A549 (cell line): ENCODE measurements around the gene CACNA1E. TPM values are rescaled to one million over a fixed set of nuclear protein-coding genes. Genes with fewer than 3 reads are reported as not detected.

Experiments used
- ATAC-seq, 2 experiments: fragments of 200-7000 bp in 1 of 2; fragments of >200 bp in 1 of 2; cut with Nextera tagmentation in 1 of 2; cut with Tn5 transposase in 1 of 2; 3 replicates each; pipeline versions ENCODE4 v1.8.0 to v1.9.1; 2018 to 2020; ENCODE audit warnings: mild to moderate bottlenecking in 1 of 2, moderate library complexity in 1 of 2
- CTCF ChIA-PET: fragments of 300-600 bp; sonication (Branson Sonifier 250); formaldehyde crosslinking; extraction: SDS; loops from one replicate; lab custom pipeline; 2021; ENCODE audit warnings: antibody characterized with exemption, inconsistent platforms; lab: Yijun Ruan, JAX
- POLR2A ChIA-PET: fragments of 350-600 bp; formaldehyde crosslinking; extraction: SDS; loops from one replicate; lab custom pipeline; 2021; ENCODE audit warnings: antibody characterized with exemption, inconsistent platforms; lab: Yijun Ruan, JAX
- DNase-seq, 2 experiments: peaks; one replicate each; pipeline versions ENCODE4 v3.0.0 to v3.0.0-alpha.2; 2011 to 2016; ENCODE audit warnings: low read depth in 1 of 2, low spot score in 1 of 2
- FAIRE-seq: peaks from 2 replicates; lab custom pipeline; 2011; peaks lifted over from hg19 to GRCh38; lab: Jason Lieb, UNC
- H3K27ac ChIP-seq, 2 experiments: fragments of >200 bp; sonication (Bioruptor Twin); formaldehyde crosslinking; 3 replicates each; pipeline ENCODE4 v1.5.1; 2016 to 2017
- H3K4me1 ChIP-seq: fragments of >200 bp; sonication (Bioruptor Twin); formaldehyde crosslinking; 3 replicates; pipeline ENCODE4 v1.6.1; 2016
- H3K4me2 ChIP-seq: fragments of >200 bp; sonication (Bioruptor Twin); formaldehyde crosslinking; 3 replicates; pipeline ENCODE4 v1.6.1; 2016
- H3K4me3 ChIP-seq: fragments of >200 bp; sonication (Bioruptor Twin); formaldehyde crosslinking; 3 replicates; pipeline ENCODE4 v1.5.1; 2016
- H3K9me3 ChIP-seq: fragments of >200 bp; sonication (Bioruptor Twin); formaldehyde crosslinking; 3 replicates; pipeline ENCODE4 v1.6.1; 2016
- ATOH8 ChIP-seq: fragments of 250-450 bp; sonication (Bioruptor Pico); IDR thresholded peaks from 2 replicates; pipeline ENCODE4 v1.5.0; 2020; ENCODE audit warnings: low read depth, mild to moderate bottlenecking, moderate library complexity
- BHLHE40 ChIP-seq: IDR thresholded peaks from 2 replicates; pipeline ENCODE4 v1.6.1; 2012; ENCODE audit warnings: low read depth, low read length, inconsistent platforms
- CBX8 ChIP-seq: fragments of 200-600 bp; sonication (generic); IDR thresholded peaks from 2 replicates; pipeline ENCODE4 v1.6.1; 2016
- CTCF ChIP-seq: fragments of >200 bp; sonication (Bioruptor Twin); formaldehyde crosslinking; IDR thresholded peaks from 3 replicates; pipeline ENCODE4 v1.5.1; 2016
- EHF ChIP-seq: fragments of 250-450 bp; sonication (Bioruptor Pico); IDR thresholded peaks from 2 replicates; pipeline ENCODE4 v1.5.0; 2020; ENCODE audit warnings: mild to moderate bottlenecking
- JUN ChIP-seq, 2 experiments: fragments of >200 bp; sonication (Bioruptor Twin); formaldehyde crosslinking; IDR thresholded peaks; 2 replicates in 1 of 2; 3 replicates in 1 of 2; pipeline ENCODE4 v1.6.1; 2016 to 2017
- MAZ ChIP-seq: fragments of 150-350 bp; IDR thresholded peaks from 2 replicates; pipeline ENCODE4 v1.6.1; 2014; ENCODE audit warnings: antibody characterized with exemption, low read depth, low read length, borderline replicate concordance
- PBX3 ChIP-seq: IDR thresholded peaks from 2 replicates; pipeline ENCODE4 v1.6.1; 2012
- RAD21 ChIP-seq, 2 experiments: fragments of >200 bp in 1 of 2; sonication (Bioruptor Twin) in 1 of 2; formaldehyde crosslinking in 1 of 2; IDR thresholded peaks in 1 of 2; conservative IDR thresholded peaks in 1 of 2; 2 replicates in 1 of 2; 3 replicates in 1 of 2; pipeline ENCODE4 v1.6.1; 2012 to 2018; ENCODE audit warnings: inconsistent platforms in 1 of 2
- RNF2 ChIP-seq: fragments of 200-600 bp; sonication (generic); IDR thresholded peaks from 2 replicates; pipeline ENCODE4 v1.6.1; 2016; ENCODE audit warnings: low read depth, mild to moderate bottlenecking, antibody characterized with exemption, moderate library complexity, borderline replicate concordance
- WGBS: methylation state at CpG from one replicate; pipeline ENCODE4 v1.1.6; 2017; ENCODE audit errors: missing lambda C conversion rate; 5-methylcytosine and 5-hydroxymethylcytosine counted together
- polyA plus RNA-seq, 4 experiments: library from polyadenylated mRNA; depleted of rRNA in 3 of 4; stranded (reverse); fragments of >200 nt; fragmentation: RNase III in 1 of 4; extraction: RNeasy Plus Mini Kit Qiagen cat#74134 plus additional on column Dnase treatment in 1 of 4; gene quantifications; 2 replicates in 3 of 4; 3 replicates in 1 of 4; pipeline ENCODE4 v1.2.3, GENCODE V29; 2011 to 2017
- TF ChIP-seq, protein P1 (sequence below): fragments of 200-600 bp; sonication (generic); IDR thresholded peaks from 2 replicates; pipeline ENCODE4 v1.6.1; 2016; ENCODE audit warnings: antibody characterized with exemption, mild to moderate bottlenecking, moderate library complexity
- TF ChIP-seq, protein P2 (sequence below): fragments of >200 bp; sonication (Bioruptor Twin); formaldehyde crosslinking; IDR thresholded peaks from 3 replicates; pipeline ENCODE4 v1.6.1; 2016

The CACNA1E gene
- polyA plus RNA-seq, 2 of the 4 experiments (the other 2 are of a cell fraction), result 0.01 TPM; not detected in 1

DNA sequence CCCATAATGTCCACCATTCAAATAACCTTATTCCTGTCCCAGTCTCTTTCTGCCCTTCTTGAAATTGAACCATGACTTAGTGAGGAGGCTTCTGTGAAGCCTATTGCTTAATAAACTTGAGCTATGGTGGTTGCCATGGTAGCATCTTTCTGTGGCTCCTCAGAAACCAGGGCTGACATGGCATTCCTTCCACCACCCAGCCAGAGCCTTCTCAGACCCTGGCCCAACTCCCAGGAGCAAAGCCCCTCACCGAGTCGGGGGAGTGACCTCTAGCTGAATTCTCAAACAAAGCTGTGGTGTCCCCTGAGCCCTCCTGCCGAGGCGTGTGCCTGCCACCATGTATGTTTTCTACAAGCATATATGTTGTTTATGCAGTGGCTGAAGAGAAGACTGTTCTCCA, 259.1 kb downstream of the CACNA1E start:
- ATAC-seq (no peak), FAIRE-seq (no peak)

More for the DNA sequence above, 259.1 kb downstream of the CACNA1E start:
- CTCF ChIA-PET, result no interaction called here
- H3K27ac ChIP-seq, result no peak overlapping the region
- no peak overlapping the region for H3K4me2 ChIP-seq
- POLR2A ChIA-PET, result no interaction called here
- TF ChIP-seq CBX8, result no peak
- no peak for TF ChIP-seq MAZ
- TF ChIP-seq, protein P1, sequence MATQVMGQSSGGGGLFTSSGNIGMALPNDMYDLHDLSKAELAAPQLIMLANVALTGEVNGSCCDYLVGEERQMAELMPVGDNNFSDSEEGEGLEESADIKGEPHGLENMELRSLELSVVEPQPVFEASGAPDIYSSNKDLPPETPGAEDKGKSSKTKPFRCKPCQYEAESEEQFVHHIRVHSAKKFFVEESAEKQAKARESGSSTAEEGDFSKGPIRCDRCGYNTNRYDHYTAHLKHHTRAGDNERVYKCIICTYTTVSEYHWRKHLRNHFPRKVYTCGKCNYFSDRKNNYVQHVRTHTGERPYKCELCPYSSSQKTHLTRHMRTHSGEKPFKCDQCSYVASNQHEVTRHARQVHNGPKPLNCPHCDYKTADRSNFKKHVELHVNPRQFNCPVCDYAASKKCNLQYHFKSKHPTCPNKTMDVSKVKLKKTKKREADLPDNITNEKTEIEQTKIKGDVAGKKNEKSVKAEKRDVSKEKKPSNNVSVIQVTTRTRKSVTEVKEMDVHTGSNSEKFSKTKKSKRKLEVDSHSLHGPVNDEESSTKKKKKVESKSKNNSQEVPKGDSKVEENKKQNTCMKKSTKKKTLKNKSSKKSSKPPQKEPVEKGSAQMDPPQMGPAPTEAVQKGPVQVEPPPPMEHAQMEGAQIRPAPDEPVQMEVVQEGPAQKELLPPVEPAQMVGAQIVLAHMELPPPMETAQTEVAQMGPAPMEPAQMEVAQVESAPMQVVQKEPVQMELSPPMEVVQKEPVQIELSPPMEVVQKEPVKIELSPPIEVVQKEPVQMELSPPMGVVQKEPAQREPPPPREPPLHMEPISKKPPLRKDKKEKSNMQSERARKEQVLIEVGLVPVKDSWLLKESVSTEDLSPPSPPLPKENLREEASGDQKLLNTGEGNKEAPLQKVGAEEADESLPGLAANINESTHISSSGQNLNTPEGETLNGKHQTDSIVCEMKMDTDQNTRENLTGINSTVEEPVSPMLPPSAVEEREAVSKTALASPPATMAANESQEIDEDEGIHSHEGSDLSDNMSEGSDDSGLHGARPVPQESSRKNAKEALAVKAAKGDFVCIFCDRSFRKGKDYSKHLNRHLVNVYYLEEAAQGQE, result no peak
- no peak for TF ChIP-seq RNF2
- TF ChIP-seq EHF (CRISPR knock-in tag), result no peak
- TF ChIP-seq RAD21 (conservative IDR thresholded peaks at IDR 0.05 in 1 of 2, IDR thresholded peaks at IDR 0.05 in 1 of 2), result no peak
- no peak for TF ChIP-seq CTCF
- no peak for TF ChIP-seq ATOH8
- TF ChIP-seq BHLHE40, result no peak
- TF ChIP-seq, protein P2, sequence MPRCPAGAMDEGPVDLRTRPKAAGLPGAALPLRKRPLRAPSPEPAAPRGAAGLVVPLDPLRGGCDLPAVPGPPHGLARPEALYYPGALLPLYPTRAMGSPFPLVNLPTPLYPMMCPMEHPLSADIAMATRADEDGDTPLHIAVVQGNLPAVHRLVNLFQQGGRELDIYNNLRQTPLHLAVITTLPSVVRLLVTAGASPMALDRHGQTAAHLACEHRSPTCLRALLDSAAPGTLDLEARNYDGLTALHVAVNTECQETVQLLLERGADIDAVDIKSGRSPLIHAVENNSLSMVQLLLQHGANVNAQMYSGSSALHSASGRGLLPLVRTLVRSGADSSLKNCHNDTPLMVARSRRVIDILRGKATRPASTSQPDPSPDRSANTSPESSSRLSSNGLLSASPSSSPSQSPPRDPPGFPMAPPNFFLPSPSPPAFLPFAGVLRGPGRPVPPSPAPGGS, result no peak
- TF ChIP-seq JUN (IDR thresholded peaks at IDR 0.05), result no peak
- TF ChIP-seq PBX3, result no peak
- TF ChIP-seq, all 56 proteins: peak for 0
- H3K4me3 ChIP-seq, result no peak overlapping the region
- WGBS, result 2% methylated on average over 4 of the region's 4 CpGs
- no peaks in the 10 kb centered on the region for H3K9me3 ChIP-seq
- DNase-seq, result no peak
- no peaks in the 10 kb centered on the region for H3K4me1 ChIP-seq
